NCI-H128 (cell line): ENCODE measurements around the gene UBASH3B.
A peak's percentile ranks its signal among the peaks of the same experiment; 100 is the strongest.

Source experiments
- DNase-seq: peaks from one replicate; lab custom pipeline; 2025; ENCODE audit not compliant: unreplicated experiment; lab: John Stamatoyannopoulos, UW

UBASH3B gene

GRCh38 chr11:122647736-122648275 lies 7.7 kb upstream of the UBASH3B start:
- DNase-seq = no peak

GRCh38 chr11:122649116-122649515 lies 6.4 kb upstream of the UBASH3B start:
- no peak for DNase-seq

- DNase-seq = no peak
These were observed 4.9 kb upstream of the UBASH3B start for GRCh38 chr11:122650619-122651018.

GRCh38 chr11:122652495-122652894 lies 3.0 kb upstream of the UBASH3B start:
- DNase-seq = no peak

GRCh38 chr11:122653916-122654585 lies 1.5 kb upstream of the UBASH3B start:
- no peak for DNase-seq

GRCh38 chr11:122656073-122656630 lies 630 bp downstream of the UBASH3B start:
- DNase-seq = no peak

- DNase-seq = no peak
These were observed 1.1 kb downstream of the UBASH3B start for GRCh38 chr11:122656631-122657101.

GRCh38 chr11:122659676-122660554 lies 4.4 kb downstream of the UBASH3B start:
- DNase-seq = no peak

GRCh38 chr11:122661182-122661945 lies 5.8 kb downstream of the UBASH3B start:
- DNase-seq = peak; percentile 83

GRCh38 chr11:122663056-122663740 lies 7.7 kb downstream of the UBASH3B start:
- DNase-seq = no peak

GRCh38 chr11:122663764-122664163 lies 8.2 kb downstream of the UBASH3B start:
- no peak for DNase-seq

- DNase-seq = no peak
These were observed 8.7 kb downstream of the UBASH3B start for GRCh38 chr11:122664188-122664587.

- no peak for DNase-seq
These were observed 10.3 kb downstream of the UBASH3B start for GRCh38 chr11:122665861-122666260.

GRCh38 chr11:122666743-122667142 lies 11.2 kb downstream of the UBASH3B start:
- no peak for DNase-seq

- DNase-seq = no peak
These were observed 13.1 kb downstream of the UBASH3B start for GRCh38 chr11:122668562-122669090.

- DNase-seq = no peak
These were observed 14.6 kb downstream of the UBASH3B start for GRCh38 chr11:122670131-122670530.

- no peak for DNase-seq
These were observed 15.9 kb downstream of the UBASH3B start for GRCh38 chr11:122671400-122671891.

GRCh38 chr11:122672892-122673291 lies 17.4 kb downstream of the UBASH3B start:
- DNase-seq = no peak

GRCh38 chr11:122673701-122674100 lies 18.2 kb downstream of the UBASH3B start:
- DNase-seq = no peak

- DNase-seq = no peak
These were observed 21.1 kb downstream of the UBASH3B start for GRCh38 chr11:122676638-122677037.
